HepG2 (cell line): ENCODE measurements around the gene SRSF12. TPM values are rescaled to one million over a fixed set of nuclear protein-coding genes. Genes with fewer than 3 reads are reported as not detected.
A peak's percentile ranks its signal among the peaks of the same experiment; 100 is the strongest.

Experiments used
- PATZ1 ChIP-seq: sonication (generic); formaldehyde crosslinking; IDR thresholded peaks from 2 replicates; pipeline ENCODE4 v1.4.0; 2020; ENCODE audit warnings: missing genetic modification reagents
- SAP130 ChIP-seq: IDR thresholded peaks from 2 replicates; pipeline ENCODE4 v1.6.1; 2016; ENCODE audit warnings: low read depth
- ZFP36L2 ChIP-seq: sonication (generic); formaldehyde crosslinking; IDR thresholded peaks from 2 replicates; pipeline ENCODE4 v1.4.0; 2020; ENCODE audit warnings: missing genetic modification reagents
- ZNF331 ChIP-seq: sonication (generic); formaldehyde crosslinking; IDR thresholded peaks from 2 replicates; pipeline ENCODE4 v1.4.0; 2020; ENCODE audit warnings: missing genetic modification reagents
- ZNF496 ChIP-seq: sonication (generic); formaldehyde crosslinking; IDR thresholded peaks from 2 replicates; pipeline ENCODE4 v1.8.1; 2023; ENCODE audit warnings: mild to moderate bottlenecking, moderate library complexity, missing genetic modification reagents; ENCODE audit not compliant: insufficient replicate concordance
- ZNF577 ChIP-seq: sonication (generic); formaldehyde crosslinking; IDR thresholded peaks from 2 replicates; pipeline ENCODE4 v1.4.0; 2020; ENCODE audit warnings: mild to moderate bottlenecking, low read depth, missing genetic modification reagents, borderline replicate concordance
- ZNF687 ChIP-seq: sonication (generic); formaldehyde crosslinking; IDR thresholded peaks from 2 replicates; pipeline ENCODE4 v1.5.1; 2020; ENCODE audit warnings: mild to moderate bottlenecking, missing genetic modification reagents, moderate library complexity
- ZNF709 ChIP-seq: sonication (generic); formaldehyde crosslinking; IDR thresholded peaks from 2 replicates; pipeline ENCODE4 v1.5.0; 2020; ENCODE audit warnings: mild to moderate bottlenecking, missing genetic modification reagents
- ZNF761 ChIP-seq: sonication (generic); formaldehyde crosslinking; conservative IDR thresholded peaks from 2 replicates; pipeline ENCODE4 v1.4.0; 2020; ENCODE audit warnings: mild to moderate bottlenecking, missing genetic modification reagents
- ZNF770 ChIP-seq: sonication (generic); formaldehyde crosslinking; IDR thresholded peaks from 2 replicates; pipeline ENCODE4 v1.5.0; 2020; ENCODE audit warnings: mild to moderate bottlenecking, missing genetic modification reagents
- polyA plus RNA-seq, 8 experiments: library from polyadenylated mRNA; depleted of rRNA in 3 of 8; stranded (reverse) in 7 of 8; unstranded in 1 of 8; fragments of >200 nt; fragmentation: Illumina TruSeq in 4 of 8; extraction: Trizol in 4 of 8; gene quantifications; 2 replicates each; pipeline versions ENCODE4 v1.2.1 to v1.2.3, GENCODE V29; 2011 to 2016; ENCODE audit warnings: low read depth in 4 of 8, missing spikeins in 1 of 8, mixed read lengths in 1 of 8; ENCODE audit not compliant: insufficient read depth in 1 of 8
- total RNA-seq, 5 experiments: library from RNA; depleted of rRNA; stranded (reverse); fragments of >200 nt; fragmentation: Illumina TruSeq; extraction: Trizol; gene quantifications; 2 replicates each; pipeline ENCODE4 v1.2.3, GENCODE V29; 2016; ENCODE audit warnings: low read depth in 1 of 5
- TF ChIP-seq, protein P1 (sequence below): sonication (generic); formaldehyde crosslinking; IDR thresholded peaks from 2 replicates; pipeline ENCODE4 v1.5.1; 2020; ENCODE audit warnings: mild to moderate bottlenecking, missing genetic modification reagents, moderate library complexity
- TF ChIP-seq, protein P2 (sequence below): sonication (generic); formaldehyde crosslinking; IDR thresholded peaks from 2 replicates; pipeline ENCODE4 v1.5.0; 2020; ENCODE audit warnings: mild to moderate bottlenecking, missing genetic modification reagents

SRSF12 gene
- total and polyA plus RNA-seq, 2 of the 13 experiments (the other 11 are each of a cell fraction or from before 2014, with no cell fraction given) = 1.7 to 1.9 TPM

DNA sequence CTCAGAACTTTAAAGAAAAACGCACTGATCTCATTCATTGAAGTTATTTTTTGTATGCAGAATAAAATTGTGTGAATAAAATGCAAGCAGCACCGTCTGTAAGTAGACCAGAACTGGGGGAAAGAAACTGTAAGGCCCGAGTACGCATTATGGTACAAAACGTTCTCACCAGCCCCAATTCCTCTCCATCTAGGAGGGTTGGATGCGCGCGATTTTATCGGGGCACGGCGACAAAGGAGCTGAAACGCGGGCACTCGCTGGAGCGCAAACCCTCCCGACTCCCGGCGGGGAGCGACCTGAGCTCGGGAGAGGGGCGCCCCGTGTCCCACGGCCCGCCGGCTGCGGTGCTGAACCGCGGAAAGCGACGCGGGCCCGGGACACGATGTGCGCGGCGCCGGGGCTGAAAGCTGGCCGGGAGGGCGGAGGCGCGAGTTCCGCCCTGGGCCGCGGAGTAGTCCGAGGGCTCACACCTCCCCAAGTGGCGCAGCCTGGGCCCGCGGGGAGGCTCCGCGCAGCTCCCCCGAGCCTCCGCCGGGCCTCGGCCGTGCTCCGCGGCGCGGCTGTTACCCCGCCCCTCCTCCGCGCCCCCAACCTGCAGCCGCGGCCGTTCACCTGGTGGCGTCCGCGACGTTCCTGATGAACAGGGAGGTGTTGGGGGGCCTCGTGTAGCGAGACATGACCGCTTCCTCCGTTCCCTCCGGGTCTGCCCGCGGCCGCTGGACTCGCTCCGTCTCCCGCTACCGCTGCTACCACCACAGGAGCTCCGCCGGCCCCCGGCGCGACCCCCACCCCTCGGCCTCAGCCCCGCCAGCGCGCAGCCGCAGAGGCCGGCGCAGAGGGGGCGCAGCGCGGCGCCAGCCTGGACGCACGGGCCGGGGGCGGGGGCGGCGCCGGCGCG lies at the start of gene SRSF12 (continued):
- TF ChIP-seq ZNF496 (CRISPR knock-in tag) = no peak
- TF ChIP-seq ZNF761 = no peak
- TF ChIP-seq ZNF687 (CRISPR knock-in tag) = peak; percentile 82
- TF ChIP-seq, protein P1, sequence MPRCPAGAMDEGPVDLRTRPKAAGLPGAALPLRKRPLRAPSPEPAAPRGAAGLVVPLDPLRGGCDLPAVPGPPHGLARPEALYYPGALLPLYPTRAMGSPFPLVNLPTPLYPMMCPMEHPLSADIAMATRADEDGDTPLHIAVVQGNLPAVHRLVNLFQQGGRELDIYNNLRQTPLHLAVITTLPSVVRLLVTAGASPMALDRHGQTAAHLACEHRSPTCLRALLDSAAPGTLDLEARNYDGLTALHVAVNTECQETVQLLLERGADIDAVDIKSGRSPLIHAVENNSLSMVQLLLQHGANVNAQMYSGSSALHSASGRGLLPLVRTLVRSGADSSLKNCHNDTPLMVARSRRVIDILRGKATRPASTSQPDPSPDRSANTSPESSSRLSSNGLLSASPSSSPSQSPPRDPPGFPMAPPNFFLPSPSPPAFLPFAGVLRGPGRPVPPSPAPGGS (CRISPR knock-in tag) = 0 out of 2 replicates have a peak, but pooled peaks have one; percentile 49
- TF ChIP-seq, protein P2, sequence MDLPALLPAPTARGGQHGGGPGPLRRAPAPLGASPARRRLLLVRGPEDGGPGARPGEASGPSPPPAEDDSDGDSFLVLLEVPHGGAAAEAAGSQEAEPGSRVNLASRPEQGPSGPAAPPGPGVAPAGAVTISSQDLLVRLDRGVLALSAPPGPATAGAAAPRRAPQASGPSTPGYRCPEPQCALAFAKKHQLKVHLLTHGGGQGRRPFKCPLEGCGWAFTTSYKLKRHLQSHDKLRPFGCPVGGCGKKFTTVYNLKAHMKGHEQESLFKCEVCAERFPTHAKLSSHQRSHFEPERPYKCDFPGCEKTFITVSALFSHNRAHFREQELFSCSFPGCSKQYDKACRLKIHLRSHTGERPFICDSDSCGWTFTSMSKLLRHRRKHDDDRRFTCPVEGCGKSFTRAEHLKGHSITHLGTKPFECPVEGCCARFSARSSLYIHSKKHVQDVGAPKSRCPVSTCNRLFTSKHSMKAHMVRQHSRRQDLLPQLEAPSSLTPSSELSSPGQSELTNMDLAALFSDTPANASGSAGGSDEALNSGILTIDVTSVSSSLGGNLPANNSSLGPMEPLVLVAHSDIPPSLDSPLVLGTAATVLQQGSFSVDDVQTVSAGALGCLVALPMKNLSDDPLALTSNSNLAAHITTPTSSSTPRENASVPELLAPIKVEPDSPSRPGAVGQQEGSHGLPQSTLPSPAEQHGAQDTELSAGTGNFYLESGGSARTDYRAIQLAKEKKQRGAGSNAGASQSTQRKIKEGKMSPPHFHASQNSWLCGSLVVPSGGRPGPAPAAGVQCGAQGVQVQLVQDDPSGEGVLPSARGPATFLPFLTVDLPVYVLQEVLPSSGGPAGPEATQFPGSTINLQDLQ (CRISPR knock-in tag) = no peak
- TF ChIP-seq ZNF709 (CRISPR knock-in tag) = peak; percentile 80
- TF ChIP-seq SAP130 (CRISPR knock-in tag) = peak; percentile 20; the same call in 1 of the 2 replicates
- TF ChIP-seq PATZ1 (CRISPR knock-in tag) = peak; percentile 55
- no peak for TF ChIP-seq ZNF577 (CRISPR knock-in tag)
- peak; percentile 73 for TF ChIP-seq ZNF770 (CRISPR knock-in tag)
- peak; percentile 37; the same call in 1 of the 2 replicates for TF ChIP-seq ZNF331 (CRISPR knock-in tag)
- no peak for TF ChIP-seq ZFP36L2
